NCI-H345 (cell line): ENCODE results near the gene FTO.

Experiments
- DNase-seq: peaks from one replicate; lab custom pipeline; 2025; lab: John Stamatoyannopoulos, UW

FTO gene

DNA sequence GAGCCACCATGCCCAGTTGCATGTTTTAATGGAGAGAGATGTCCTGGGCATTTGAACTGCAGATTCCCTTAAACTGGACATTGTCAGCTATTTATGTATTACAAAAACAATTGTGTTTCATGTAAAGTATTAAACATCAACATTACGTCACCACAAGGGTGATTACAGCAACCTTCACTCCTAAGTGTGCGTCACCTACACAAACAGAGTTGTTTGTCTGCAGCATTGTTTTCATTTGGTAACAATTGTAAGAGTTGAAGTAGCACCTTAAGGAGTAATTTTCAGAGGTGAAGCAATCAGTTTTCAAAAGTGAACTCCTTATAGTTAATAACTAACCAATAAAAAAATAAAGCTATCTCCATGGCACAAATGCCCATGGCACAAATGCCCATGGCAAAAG lies 311.2 kb downstream of the FTO start:
- DNase-seq, result no peak

DNA sequence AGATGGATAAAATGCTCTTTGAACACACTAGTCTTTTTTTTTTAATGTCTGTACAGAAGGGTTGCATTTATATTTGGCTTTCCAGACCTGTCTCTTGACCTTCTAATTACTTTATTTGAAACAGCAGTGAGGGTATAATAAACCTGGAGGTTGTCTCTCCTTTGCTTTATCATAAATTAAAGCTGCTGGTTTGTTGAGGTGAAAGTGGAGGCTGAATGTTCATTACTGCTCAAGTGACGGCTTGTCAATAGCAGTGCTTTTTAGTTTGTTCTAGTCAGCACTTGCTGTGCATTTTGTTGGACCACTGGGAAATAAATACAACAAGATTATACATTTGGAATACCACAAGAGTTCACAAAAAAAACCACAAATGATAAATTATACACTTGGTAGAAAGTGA lies 318.4 kb downstream of the FTO start:
- no peak for DNase-seq

DNA sequence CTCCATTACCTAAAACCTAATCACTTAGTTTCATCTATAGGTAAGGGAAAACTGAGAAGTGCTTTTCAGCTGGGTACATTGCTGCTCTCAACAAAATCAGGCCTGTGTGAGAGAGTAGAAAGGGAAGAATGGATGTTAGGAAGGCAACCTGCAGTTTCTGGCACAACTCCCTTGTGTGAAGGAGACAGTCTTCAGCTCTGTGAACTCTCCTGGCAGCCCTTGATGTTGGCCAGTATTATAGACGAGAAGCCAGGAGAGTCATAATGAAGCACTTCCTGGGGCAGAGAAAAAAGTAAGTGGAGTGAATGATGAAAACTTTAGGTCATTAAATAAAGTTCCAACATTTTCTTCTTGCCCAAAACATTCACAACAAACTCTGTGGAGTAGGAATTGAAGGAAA lies 322.5 kb downstream of the FTO start:
- DNase-seq, result no peak

DNA sequence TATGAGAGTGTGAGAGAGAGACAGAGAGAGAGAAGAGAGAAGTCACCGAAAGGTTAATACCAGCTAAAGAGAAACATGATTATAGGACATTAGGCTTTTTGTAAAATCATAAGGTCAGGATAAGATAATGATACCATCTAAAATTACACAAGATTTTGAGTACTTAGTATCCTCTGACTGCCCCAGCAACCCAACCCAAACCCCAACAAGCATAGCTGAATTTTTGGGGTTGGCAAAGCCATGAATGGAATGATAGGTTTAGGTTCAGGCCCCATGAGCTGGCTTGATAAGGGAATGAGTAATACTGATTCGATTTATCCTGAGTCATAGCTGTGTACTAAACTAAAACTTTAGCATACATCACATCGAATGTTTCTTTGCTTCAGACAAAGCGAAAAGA lies 323.1 kb downstream of the FTO start:
- DNase-seq, result no peak

DNA sequence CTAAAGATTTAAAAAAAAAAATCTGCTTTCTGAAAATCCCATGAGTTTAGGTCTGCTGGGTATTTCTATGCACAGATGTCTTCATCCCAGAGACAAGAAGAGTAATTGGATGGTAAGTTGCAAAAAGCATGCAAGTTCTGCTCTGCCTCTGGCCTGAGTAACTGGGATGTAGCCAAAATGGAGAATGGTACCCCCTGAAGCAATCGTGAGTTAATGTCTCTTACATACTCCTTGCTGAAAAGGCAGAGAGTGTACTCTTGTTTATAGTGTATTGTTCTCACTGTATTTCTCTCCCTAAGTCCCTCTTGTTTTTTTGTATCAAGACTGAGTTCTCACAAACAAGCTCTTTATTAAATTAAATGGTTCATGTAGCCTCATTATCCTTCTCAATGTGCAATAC lies 323.6 kb downstream of the FTO start:
- no peak for DNase-seq

DNA sequence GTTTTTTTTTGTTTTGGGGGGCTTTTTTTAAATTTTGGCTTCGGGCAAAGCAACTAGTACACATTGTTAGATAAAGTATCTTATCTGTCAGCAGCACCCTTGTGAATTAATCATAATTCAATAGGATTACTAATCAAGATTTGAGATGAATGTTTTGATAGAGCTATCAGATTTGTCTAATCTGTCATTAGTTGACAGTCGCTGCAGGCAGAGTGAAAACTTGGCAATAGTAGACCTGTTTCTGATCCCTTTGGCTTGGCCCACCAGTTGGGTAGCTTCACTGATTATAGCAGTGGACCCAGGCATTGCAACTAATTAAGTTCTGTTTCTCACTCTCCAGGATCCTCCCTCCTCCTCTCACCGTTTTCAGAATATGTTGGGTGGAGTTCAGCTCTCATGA lies 324.0 kb downstream of the FTO start:
- no peak for DNase-seq

DNA sequence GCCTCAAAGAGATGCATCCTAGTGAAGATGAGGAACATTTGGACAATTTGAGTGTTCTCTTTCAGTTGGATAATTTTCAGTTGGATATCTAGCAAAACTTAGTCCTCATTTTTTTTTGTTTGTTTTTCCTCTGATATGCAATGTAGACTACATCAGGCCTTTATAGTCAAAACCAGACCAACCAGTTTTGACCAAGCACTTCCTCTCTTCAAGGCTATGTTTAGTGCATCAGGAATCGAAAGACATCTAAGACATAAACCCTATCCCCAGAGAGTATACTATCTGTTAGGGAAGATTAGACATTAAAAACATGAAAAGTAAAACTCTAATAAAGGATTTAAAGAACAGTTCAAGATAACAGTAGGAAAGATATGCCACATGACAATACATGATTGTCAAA lies 326.5 kb downstream of the FTO start:
- DNase-seq, result no peak

DNA sequence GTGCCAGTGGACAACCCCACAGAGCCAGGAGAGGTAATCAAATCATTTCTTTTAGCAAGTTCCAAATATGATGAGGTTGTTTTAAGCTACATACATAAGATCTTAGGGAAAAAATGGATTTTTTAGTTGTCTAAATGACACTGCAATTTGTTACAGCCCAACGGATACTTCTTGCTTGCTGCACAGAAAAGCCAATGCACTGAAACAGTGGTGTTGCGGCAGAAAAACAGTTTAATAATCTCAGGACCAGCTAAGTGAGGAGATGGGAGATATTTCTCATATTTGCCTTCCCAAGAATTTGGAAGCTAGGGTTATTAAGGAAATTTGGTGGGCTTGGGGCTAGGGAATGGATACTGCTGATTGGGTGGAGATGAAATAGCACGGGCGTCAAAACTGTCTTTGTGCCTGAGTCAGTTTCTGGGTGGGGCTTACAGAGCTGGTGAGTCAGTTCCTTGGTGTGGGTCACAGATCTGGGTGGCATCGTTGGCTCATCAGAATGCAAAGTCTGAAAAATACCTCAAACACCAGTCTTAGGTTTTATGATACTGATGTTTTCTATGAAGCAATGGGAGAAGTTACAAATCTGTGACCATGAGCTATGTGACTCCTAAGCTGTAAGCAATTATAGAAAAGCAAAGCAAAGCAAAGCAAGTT lies 327.3 kb downstream of the FTO start:
- DNase-seq, result no peak

DNA sequence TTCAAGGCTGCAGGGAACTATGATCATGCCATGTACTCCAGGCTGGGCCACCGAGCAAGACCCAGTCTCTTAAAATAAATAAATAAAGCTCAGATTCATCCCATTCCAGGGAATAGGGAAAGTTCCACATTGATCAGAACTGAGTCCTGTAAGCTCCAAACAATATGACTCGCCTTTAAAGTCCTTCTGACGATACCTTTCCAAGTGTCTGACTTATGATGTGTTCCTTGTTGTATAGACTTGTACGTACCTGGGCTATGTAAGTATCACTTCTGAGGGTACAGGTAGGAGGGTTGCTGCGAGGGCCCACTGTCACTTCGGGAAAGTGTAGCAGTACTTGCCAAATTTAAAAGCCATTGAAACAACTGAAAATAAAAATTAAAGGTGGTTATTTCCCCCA lies 329.8 kb downstream of the FTO start:
- DNase-seq, result no peak

DNA sequence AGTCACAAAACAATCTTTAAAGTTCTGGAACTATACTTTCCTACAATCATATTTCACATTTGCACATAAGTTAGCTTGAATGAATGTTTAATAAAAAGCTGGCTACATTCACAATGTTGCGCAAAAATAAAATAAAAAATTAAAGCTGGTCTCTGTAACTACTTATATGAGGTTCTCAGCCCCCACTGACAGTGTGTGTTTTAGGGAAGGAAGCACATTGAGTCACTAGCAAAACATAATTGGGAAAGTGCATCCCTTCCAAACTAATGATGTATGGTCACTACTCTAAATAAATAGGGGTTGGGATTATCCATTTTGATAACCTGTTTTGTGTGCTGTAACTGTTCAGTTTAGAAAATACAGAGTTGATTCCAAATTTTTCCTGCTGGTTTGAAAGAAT lies 330.7 kb downstream of the FTO start:
- no peak for DNase-seq

DNA sequence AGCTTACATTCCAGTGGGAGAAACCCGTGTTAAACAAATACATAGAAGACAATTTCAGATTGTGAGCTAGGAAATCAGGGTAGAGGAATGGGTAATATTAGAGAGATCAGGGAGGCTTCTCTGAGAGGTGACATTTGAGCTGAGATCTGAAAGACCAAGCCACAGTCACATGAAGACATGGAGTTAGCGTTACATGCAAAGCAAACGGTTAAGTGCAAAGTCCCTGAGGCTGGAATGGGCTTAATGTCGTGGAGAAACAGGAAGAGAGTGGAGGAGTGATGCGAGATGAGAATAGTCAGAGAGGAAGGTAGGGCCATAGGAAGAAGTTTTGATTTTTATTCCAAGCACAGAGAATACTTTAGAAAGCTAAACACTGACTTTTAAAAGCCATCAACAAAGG lies 336.5 kb downstream of the FTO start:
- DNase-seq, result no peak

DNA sequence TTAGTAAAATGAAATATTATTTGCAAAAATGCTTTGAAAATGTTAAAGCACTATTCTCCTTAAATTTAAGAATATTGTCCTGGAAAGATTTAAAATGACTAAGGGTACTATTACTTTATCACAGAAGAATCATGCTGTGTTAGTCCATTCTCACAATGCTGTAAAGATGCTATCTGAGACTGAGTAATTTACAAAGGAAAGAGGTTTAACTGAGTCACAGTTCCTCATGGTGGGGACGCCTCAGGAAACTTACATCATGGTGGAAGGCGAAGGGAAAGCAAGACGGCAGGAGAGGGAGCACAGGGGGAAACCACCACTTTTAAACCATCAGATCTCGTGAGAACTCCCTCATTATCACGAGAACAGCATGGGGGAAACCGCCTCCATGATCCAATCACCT lies 337.0 kb downstream of the FTO start:
- no peak for DNase-seq

DNA sequence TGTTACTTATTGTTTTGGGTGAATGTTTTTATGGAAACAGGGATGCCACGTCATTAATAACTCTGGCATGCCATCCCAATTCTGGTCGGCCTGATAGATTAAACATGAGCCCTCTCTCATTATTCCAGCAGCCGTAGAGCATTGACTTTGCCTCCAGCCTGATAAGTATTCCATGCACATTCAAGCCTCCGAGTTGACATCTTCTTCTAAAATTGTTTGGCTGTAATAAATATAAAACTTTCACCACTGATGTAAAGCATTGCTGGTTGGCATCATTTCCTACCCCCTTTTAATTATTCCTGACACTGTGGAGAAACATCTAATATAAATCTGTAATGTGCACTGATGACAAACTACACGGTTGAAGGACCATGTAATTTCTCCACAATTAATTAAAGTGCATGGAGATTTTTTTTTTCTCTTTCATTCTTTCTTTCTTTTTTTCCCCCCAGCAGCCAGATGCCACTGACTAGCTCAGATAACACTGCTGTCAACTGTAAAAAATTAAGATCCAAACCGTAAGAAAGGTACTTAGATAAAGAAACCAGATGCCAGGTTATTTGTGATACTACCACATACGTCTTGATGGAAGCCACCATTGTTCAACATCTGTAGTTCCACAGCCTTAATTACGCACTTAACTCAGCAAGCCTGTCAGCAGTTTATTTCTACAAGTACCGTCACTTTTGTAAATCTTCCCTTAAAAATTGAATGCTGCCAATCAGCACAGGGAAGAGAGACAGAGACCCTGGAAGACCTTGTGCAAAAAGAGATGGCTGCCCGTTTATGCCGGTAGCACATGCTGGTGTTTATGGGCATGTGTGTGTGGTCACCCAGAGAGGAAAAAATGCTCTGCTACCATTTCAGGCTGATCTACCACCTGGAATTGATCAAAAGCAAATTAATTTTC lies 344.9 kb downstream of the FTO start:
- no peak for DNase-seq

DNA sequence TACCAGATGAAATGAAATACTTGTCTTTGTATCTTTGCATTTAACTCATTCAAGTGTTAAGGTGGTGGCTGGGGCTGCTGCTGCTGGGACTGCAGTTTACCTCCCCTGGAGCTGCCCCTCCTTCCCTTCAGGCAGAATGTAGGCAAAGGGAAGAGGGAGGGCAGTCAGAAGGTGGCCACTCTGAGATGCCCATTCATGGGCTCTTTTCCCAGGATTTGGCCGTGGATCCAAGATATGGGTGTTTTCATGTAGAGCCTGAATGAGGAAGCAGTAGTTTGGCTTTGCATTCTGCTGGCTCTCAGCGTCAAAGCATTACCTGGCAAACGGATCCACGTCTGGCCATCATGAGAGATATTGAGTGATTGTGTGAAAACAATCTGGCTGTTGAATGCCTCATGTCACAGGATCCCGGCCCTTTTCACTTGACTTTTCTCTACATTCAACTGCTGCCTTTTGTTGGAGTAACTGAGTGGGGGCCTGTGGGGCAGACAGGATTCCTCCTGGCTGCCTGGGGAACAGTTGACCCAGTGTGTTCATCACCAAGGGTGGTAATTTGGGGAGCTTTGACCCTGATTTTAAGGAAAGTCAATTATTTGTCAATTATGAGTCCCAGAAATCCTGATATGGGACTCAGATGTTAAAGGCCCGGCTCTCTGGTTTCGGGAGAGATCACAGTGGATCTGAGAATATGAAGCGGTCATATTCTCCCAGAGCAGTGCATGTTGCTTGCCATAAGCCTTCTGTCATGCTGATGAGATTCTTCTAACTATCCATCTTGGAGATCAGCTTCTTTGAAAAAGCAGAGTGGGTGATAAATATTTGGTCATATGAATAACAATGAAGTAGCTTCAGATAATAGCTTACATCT lies 345.9 kb downstream of the FTO start:
- DNase-seq, result no peak

DNA sequence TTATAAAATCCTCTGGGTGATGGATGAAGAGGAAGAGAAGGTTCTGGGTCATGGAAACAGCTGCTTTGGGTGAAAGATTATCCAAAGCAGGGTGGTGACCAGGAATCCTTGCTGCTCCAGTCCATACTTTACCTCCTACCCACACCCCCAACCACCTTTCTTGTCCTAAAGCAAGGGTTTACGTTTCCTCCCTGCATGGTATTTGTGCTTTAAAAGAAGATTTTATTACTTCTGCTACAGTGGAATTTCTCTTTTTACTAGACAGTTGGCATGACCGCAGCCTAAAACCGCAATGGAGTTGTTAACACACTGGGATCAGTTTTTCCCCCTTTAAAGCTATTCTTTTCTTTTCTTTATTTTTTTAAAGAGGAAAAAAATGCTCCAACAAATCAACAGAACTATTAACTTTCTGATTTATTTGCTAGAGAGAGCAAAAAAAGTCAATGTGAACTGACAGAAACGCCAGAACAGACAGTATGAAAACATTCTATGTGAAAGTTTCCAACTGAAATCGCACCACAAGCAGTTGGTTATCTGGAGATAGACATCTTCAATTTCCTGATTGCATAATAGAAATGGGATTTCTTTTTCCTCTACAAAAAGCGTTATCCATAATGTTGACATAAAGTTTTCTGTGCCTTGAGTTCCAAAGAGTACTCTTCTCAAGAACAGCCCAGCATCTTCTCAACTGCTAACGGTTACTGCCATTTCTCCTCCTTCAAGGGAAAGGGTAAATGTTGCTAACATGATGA lies 346.7 kb downstream of the FTO start:
- no peak for DNase-seq

DNA sequence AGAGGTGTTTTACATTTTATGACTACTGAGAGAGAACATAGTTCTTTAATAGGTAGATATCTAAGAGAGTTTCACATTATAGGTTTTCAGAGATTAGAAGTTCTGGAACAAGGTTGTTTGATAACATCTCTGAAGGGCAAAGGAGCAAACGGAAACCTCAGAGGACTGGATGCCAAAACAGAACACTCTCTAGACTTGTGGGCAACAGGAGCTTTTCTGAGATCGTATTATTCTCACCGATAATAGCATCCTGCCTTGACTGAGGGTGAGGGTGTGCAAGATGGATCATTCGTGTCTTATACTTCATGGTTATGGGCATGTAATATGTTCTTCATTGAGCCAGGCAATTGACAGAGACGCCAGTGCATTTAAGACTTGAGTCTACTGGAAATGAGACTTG lies 347.9 kb downstream of the FTO start:
- DNase-seq, result no peak

DNA sequence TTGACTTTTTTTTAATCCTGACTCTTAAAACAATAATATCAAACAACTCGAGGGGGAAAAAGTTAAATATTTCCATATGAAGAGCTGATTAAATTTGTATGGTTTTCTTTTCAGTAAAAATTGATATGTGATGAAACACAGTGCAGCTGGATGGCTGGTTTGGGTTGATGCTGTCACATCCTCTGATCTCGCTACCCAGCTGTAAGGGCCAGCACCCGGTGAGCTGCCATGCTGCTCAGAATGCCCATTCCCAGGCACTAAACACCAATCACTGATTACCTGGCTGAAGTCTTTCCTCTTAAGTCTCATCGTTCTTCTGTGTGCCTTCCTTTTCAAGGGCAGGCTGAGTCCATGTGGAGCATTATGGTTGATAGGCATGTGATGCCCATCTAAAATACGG lies 348.3 kb downstream of the FTO start:
- DNase-seq, result no peak

DNA sequence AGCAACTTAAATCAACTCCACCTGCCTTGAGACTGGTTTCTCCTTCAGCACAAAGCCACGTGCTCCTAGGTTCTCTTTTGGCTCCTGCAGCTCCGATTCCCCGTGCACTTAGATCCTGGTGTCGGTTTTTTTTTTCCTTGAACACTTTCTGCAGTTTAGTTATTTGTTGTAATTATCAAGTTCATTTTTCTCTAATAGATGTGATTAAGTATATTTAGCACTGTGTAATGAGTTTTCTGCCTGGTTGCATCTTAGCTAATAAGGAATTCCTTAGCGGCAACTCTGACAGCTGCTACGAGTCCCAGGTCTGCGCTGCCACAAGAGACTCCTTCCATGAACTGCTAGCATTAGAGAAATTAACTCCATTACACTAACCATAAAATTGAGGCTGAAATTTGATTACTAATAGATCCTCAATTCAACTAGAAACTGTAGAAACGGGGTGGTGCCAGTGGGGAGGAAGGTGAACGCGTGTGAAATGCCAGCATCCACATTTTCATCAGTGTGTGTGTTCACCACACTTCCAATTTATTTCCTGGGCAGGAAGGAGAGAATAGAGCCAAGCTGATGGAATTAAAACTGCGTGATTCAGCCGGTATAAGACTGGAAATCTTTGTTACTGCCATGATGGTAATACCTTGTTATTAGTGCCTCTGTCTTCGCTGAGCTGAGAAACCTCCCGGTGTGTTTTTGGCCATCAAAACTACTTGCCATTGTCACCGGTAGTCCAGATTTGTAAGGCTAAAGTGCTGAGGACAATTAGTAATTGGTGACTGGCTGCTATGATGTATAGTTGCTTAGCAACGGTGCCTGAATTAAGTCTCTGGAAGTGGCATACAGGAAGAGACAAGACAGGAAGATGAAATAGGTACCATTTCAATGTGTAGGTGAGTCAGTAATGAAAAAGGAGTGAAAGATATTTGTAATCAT lies 350.2 kb downstream of the FTO start:
- DNase-seq, result peak; percentile 8

DNA sequence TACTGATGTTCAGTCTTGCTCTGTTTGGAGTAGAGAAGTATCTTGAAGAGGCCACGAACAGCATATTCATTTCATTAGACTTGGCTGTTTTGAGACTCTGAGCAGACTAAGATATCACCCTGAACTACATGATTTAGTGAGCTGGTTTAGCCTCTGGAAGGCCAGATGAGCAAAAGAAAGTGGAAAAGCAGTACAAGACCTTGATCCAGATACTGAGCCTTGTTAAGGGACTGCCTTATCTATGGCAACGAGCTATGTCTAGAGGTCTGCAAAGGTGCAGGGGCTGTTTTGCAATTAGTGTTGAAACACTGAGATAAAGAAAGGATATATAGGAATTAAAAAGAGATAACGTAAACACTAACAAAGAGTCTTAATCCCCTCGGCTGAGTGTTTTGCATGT lies 351.2 kb downstream of the FTO start:
- no peak for DNase-seq

DNA sequence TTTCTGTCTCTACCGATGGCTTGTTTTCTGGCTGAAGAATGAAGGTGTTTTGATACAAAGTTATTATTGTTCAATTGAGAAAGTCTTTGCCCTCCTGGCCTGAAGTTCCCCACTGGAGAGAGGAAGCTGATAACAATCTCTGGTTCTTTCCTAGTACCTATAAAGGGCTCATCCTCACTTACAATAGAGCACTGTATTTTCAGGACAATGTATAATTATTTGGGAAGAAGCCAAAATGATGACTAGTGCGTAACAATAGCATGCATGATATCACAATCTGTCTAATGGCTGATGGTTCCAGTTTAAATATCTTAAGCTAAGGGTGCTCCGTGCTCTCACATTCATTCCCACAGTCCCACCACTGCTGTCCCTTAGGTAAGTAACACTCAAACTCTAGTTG lies 351.9 kb downstream of the FTO start:
- no peak for DNase-seq

DNA sequence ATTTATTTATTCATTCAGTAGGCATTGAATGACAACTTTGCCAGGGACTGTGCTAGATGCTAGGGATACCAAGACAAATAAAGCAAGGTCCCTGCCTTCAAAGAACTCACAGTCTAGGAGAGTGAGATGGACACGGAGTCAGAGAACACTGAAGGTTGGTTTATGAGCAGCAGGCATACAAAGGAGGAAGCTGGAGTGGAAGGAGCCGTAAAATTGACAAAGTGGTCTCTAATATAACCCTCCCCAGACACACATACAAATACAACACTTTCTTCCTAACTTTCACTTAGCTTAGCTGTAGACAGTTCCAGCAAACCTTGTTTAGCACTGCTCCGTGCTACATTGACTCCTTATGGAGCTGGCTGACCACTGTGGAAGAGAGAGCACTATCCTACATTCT lies 353.0 kb downstream of the FTO start:
- no peak for DNase-seq
